Stimulated activated CD8-positive, alpha-beta memory T cell treated with anti-CD3 and anti-CD28 coated beads, Interleukin-12 subunit alpha, Interleukin-12 subunit beta, amount 100 ng/mL, for 4 hours (primary cell): ENCODE data around the gene FRAT2.
A peak's percentile ranks its signal among the peaks of the same experiment; 100 is the strongest.

ENCODE experiments used
- DNase-seq: peaks from one replicate; pipeline ENCODE4 v3.0.0-alpha.2; 2020; ENCODE audit warnings: low read depth

Gene FRAT2

GRCh38 chr10:97323501-97323900 is 11.0 kb downstream of the FRAT2 start:
- no peak for DNase-seq

- no peak for DNase-seq
These were observed 12.7 kb downstream of the FRAT2 start for GRCh38 chr10:97321804-97322190.

GRCh38 chr10:97321032-97321803 is 13.3 kb downstream of the FRAT2 start:
- no peak for DNase-seq

GRCh38 chr10:97320480-97321031 is 14.0 kb downstream of the FRAT2 start:
- no peak for DNase-seq

- DNase-seq: peak; percentile 44
These were observed 14.7 kb downstream of the FRAT2 start for GRCh38 chr10:97319671-97320479.

GRCh38 chr10:97318772-97319651 is 15.5 kb downstream of the FRAT2 start, which contains the start of gene FRAT1:
FRAT1 (plus strand) TSS chr10:97319271; CDS start chr10:97319454, 183 bp downstream.
- peak; percentile 82 for DNase-seq

- DNase-seq: no peak
These were observed 19.9 kb downstream of the FRAT2 start for GRCh38 chr10:97314671-97315070.

GRCh38 chr10:97312897-97313296 is 21.6 kb downstream of the FRAT2 start:
- DNase-seq: no peak

GRCh38 chr10:97311111-97311626 is 23.4 kb downstream of the FRAT2 start:
- DNase-seq: no peak

GRCh38 chr10:97307866-97308780 is 26.4 kb downstream of the FRAT2 start:
- DNase-seq: no peak

GRCh38 chr10:97307441-97307840 is 27.1 kb downstream of the FRAT2 start:
- no peak for DNase-seq

- no peak for DNase-seq
These were observed 32.3 kb downstream of the FRAT2 start for GRCh38 chr10:97302088-97302791.

GRCh38 chr10:97300980-97301379 is 33.5 kb downstream of the FRAT2 start:
- DNase-seq: no peak

- no peak for DNase-seq
These were observed 36.3 kb downstream of the FRAT2 start for GRCh38 chr10:97298223-97298571.

- no peak for DNase-seq
These were observed 36.8 kb downstream of the FRAT2 start for GRCh38 chr10:97297556-97298222.

- DNase-seq: no peak
These were observed 41.7 kb downstream of the FRAT2 start for GRCh38 chr10:97292862-97293198.

GRCh38 chr10:97292097-97292861 is 42.2 kb downstream of the FRAT2 start, which contains the start of gene ARHGAP19:
ARHGAP19 (minus strand) TSS chr10:97292637; CDS start chr10:97292627, 10 bp downstream.
- DNase-seq: peak; percentile 79

- DNase-seq: no peak
These were observed 43.0 kb downstream of the FRAT2 start for GRCh38 chr10:97291357-97292096.
